ENCODE results near the gene SSTR3. TPM values are rescaled to one million over a fixed set of nuclear protein-coding genes. Genes with fewer than 3 reads are reported as not detected.
"Not testable (repeated sequence)": the region's sequence is repeated elsewhere in the genome, so short reads cannot be mapped to it uniquely, and the experiment has no call there.

SSTR3 gene
- total RNA-seq, 2 donors from 2014 or later: 0.37 to 2.1 TPM

- Mint-ChIP-seq H3K4me1 (peaks cover 12% of the 10 kb centered on the region), H3K4me3 (no peak overlapping the region), H3K36me3 (ENCODE audit: low read depth) (no peaks in the 10 kb centered on the region), H3K27me3 (no peaks in the 10 kb centered on the region), H3K27ac (no peak overlapping the region)
- H3K9me3 ChIP-seq (ENCODE audit: control insufficient read depth, low read length, poor library complexity, severe bottlenecking): no peaks in the 10 kb centered on the region
- DNase-seq (peak in 2 of 3 donors; percentile 2 to 9), ATAC-seq (no peak)
These were observed 5.1 kb downstream of the SSTR3 start for GRCh38 chr22:37206841-37207821.

DNA sequence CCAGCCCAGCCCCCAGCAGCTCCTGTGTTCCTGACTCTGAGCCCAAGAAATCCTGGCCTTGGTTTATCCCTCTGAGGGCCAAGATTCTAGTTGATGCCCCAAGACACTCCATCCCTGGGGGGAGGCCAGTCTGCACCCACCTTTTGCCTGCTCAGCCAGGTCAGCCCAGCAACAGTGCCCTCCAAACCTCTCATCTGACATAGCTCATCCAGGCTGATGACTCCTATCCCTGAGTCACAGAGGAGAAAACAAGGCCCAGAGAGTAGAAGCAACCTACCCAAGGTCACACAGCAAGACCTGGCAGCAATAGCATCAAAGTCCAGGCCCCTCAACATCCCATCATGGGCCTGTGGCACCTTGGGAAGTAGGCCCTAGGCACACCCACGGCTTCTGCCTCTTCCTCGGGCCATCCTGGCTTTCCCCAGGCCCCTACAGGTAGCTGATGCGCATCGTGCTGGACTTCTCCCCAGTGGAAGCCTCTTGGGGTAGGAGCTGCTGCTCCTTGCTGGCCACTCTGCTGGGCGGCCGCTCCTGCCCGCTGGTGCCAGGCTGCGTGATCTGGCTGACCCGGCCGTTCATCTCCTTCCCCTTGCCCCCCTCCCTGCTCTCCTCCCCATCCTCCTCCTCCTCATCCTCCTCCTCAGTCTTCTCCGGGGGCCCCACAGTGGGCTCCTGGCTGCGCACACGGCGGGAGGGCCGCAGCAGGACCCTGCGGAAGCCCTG, 6.0 kb downstream of the SSTR3 start:
- Mint-ChIP-seq H3K36me3 (ENCODE audit: low read depth) (no peaks in the 10 kb centered on the region), H3K4me1 (peaks cover 11% of the 10 kb centered on the region), H3K27me3 (no peaks in the 10 kb centered on the region), H3K27ac (no peak overlapping the region), H3K4me3 (no peak overlapping the region)
- H3K9me3 ChIP-seq (ENCODE audit: control insufficient read depth, low read length, poor library complexity, severe bottlenecking): no peaks in the 10 kb centered on the region
- no peak for ATAC-seq
- DNase-seq: peak in 2 of 3 donors; percentile 4 to 8

DNA sequence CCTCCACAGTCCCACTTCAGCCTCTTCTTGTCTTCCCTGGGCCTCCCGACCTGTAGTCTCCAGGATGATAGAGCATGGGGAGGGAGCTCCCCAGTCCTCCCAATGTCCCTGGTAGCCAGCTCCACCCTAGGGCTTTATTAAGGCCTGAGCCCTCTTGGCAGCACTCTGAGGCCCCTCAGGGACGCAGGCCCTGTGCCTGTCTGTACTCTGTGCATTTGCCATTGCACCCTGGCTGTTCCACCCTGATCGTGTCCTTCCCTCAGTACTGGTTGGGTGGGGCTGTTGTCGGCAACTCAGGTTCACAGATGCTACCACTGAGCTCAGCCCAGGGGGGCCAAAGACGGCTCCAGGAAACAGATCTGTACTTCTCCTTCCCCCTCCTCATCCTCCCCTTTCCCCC, 7.2 kb downstream of the SSTR3 start:
- H3K9me3 ChIP-seq (ENCODE audit: control insufficient read depth, low read length, poor library complexity, severe bottlenecking): no peaks in the 10 kb centered on the region
- Mint-ChIP-seq H3K4me1 (peaks cover 9% of the 10 kb centered on the region), H3K27ac (no peak overlapping the region), H3K4me3 (no peak overlapping the region), H3K36me3 (ENCODE audit: low read depth) (no peaks in the 10 kb centered on the region), H3K27me3 (no peaks in the 10 kb centered on the region)
- DNase-seq (peak in 2 of 3 donors; percentile 5 to 6), ATAC-seq (no peak)

GRCh38 chr22:37204045-37204655, 8.1 kb downstream of the SSTR3 start:
- no peak overlapping the region for H3K27ac Mint-ChIP-seq
- ATAC-seq (no peak), DNase-seq (peak in 1 of 3 donors; percentile 7)
- H3K36me3 Mint-ChIP-seq (ENCODE audit: low read depth): no peaks in the 10 kb centered on the region
- no peaks in the 10 kb centered on the region for H3K9me3 ChIP-seq (ENCODE audit: control insufficient read depth, low read length, poor library complexity, severe bottlenecking)
- no peaks in the 10 kb centered on the region for H3K27me3 Mint-ChIP-seq
- H3K4me1 Mint-ChIP-seq: peaks cover 9% of the 10 kb centered on the region
- no peak overlapping the region for H3K4me3 Mint-ChIP-seq

DNA sequence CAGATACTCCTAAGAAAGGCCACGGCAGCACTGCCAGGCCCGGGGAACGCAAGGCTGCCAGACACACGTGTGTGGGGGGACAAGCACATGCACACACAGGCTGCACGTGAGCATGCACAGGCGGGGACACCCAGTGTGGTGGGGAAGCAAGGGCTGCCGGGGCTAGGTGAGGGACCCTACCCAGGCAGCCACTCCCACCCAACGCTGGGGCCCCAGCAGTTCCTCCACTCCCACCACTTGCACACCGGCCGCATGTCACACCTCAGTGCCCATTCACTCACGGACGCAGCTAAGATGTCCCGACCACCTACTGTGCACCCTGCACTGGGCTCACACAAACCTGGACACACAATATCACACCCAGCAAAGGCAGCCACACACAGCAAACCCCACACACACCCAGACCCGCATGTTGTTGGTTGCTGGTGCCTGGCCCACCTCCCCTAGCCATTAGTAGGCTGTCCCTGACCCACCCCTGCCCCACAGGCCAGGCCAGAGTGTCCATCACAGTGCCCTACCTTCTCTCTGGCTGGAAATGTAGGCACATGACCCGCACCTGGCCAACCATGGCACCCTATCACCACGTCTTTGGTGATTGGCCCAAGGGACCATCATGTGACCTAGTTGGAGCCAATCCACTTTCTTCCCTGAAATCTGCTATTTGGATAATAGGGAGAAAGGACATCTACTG, 8.8 kb downstream of the SSTR3 start:
- Mint-ChIP-seq H3K36me3 (ENCODE audit: low read depth) (no peaks in the 10 kb centered on the region), H3K27me3 (no peaks in the 10 kb centered on the region), H3K4me3 (no peak overlapping the region), H3K27ac (no peak overlapping the region), H3K4me1 (peaks cover 7% of the 10 kb centered on the region)
- DNase-seq (peak in 1 of 3 donors; percentile 3), ATAC-seq (no peak)
- no peaks in the 10 kb centered on the region for H3K9me3 ChIP-seq (ENCODE audit: control insufficient read depth, low read length, poor library complexity, severe bottlenecking)

GRCh38 chr22:37202716-37203115, 9.6 kb downstream of the SSTR3 start:
- ATAC-seq (no peak), DNase-seq (peak in 1 of 3 donors; percentile 2)
- H3K36me3 Mint-ChIP-seq (ENCODE audit: low read depth): no peaks in the 10 kb centered on the region
- H3K27ac Mint-ChIP-seq: peak overlapping the region; percentile 63
- no peaks in the 10 kb centered on the region for H3K27me3 Mint-ChIP-seq
- peaks cover 7% of the 10 kb centered on the region for H3K4me1 Mint-ChIP-seq
- H3K4me3 Mint-ChIP-seq: no peak overlapping the region
- no peaks in the 10 kb centered on the region for H3K9me3 ChIP-seq (ENCODE audit: control insufficient read depth, low read length, poor library complexity, severe bottlenecking)

DNA sequence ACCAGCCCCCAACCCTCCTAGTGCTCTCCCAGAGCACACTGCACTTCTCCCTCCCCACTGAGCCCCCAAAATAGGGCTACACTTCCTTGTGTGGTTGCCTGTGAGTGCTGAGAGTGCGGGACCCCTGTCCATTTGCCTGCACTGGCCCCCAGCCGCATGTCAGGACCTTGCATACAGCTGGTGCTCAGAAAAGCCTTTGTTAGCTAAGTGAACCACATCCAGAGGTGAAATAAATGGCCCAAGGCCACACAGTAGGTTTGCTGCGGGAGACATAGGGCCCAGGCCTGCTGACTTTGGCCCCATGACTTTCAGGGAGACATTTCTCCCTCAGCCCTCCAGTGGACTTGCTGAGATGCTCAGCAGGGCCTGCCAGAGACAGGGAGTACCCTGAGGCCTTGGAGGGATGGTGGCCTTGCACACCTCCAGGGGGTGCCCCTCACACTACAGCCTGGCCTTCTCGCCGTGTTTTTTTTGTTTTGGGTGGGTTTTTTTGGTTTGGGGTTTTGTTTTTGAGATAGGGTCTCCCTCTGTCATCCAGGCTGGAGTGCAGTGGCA, 10.2 kb downstream of the SSTR3 start:
- Mint-ChIP-seq H3K27ac (peak overlapping the region; percentile 63), H3K4me1 (peaks cover 7% of the 10 kb centered on the region), H3K4me3 (no peak overlapping the region), H3K27me3 (no peaks in the 10 kb centered on the region), H3K36me3 (ENCODE audit: low read depth) (no peaks in the 10 kb centered on the region)
- DNase-seq (peak in 1 of 3 donors; percentile 1), ATAC-seq (no peak)
- no peaks in the 10 kb centered on the region for H3K9me3 ChIP-seq (ENCODE audit: control insufficient read depth, low read length, poor library complexity, severe bottlenecking)

GRCh38 chr22:37201443-37201820, 10.8 kb downstream of the SSTR3 start:
- not testable (repeated sequence) for H3K9me3 ChIP-seq (ENCODE audit: control insufficient read depth, low read length, poor library complexity, severe bottlenecking); DNase-seq; H3K27ac Mint-ChIP-seq; ATAC-seq; H3K27me3 Mint-ChIP-seq; H3K4me3 Mint-ChIP-seq; H3K4me1 Mint-ChIP-seq; H3K36me3 Mint-ChIP-seq (ENCODE audit: low read depth)

- Mint-ChIP-seq H3K4me1 (peaks cover 3% of the 10 kb centered on the region), H3K4me3 (peak overlapping the region; percentile 91), H3K27ac (peak overlapping the region; percentile 92), H3K36me3 (ENCODE audit: low read depth) (no peaks in the 10 kb centered on the region), H3K27me3 (no peaks in the 10 kb centered on the region)
- DNase-seq (no peak), ATAC-seq (peak; percentile 0)
- H3K9me3 ChIP-seq (ENCODE audit: control insufficient read depth, low read length, poor library complexity, severe bottlenecking): no peaks in the 10 kb centered on the region
These were observed 12.5 kb downstream of the SSTR3 start for GRCh38 chr22:37199760-37200108.

GRCh38 chr22:37199103-37199759, 13.0 kb downstream of the SSTR3 start:
- peaks cover 7% of the 10 kb centered on the region for H3K4me1 Mint-ChIP-seq

DNA sequence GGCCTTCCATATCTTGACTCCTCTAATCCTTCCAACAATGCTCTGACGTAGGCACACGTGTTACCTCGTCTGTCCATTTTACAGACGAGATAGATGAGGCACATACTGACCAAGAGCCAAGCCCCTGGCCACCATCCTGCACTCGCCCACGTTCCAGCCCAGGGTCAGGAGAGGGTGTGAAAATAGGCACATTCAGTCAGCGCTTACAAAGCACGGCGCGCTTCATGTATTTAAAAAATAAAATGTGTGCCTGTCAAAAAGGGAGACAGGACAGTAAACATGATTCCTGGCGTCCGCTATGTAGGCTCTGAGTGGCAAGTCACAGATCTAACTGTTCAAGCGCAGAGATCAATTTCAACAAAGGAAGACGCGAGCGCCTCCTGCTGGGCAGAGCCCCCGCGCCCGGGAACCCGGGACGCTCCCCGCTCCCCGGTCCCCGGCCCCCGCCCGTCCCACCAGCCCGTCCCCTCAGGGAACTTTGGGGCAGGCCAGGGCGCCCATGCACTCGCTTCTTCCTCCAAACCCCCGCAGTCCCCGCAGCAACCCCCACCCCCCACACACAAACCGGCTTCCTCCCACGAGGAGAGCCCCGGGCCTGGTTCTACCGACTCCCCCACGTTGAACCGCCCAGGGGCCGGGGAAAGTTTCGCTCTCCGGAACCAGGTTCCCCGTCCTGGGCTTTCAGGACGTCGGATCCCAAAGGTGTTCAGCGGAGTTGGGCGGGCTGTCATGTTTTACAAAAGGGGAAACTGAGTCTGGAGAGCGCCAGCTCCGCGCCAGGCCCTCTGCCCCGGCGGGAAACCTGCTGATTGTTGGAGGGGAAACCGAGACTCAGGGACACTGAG, 13.8 kb downstream of the SSTR3 start:
- H3K9me3 ChIP-seq (ENCODE audit: control insufficient read depth, low read length, poor library complexity, severe bottlenecking): no peaks in the 10 kb centered on the region
- DNase-seq (peak; percentile 82 to 93 (median 84)), ATAC-seq (peak; percentile 43)
- peaks cover 12% of the 10 kb centered on the region for H3K4me1 Mint-ChIP-seq
- H3K27me3 Mint-ChIP-seq: no peaks in the 10 kb centered on the region
- H3K36me3 Mint-ChIP-seq (ENCODE audit: low read depth): no peaks in the 10 kb centered on the region
- peak overlapping the region; percentile 91 for H3K4me3 Mint-ChIP-seq
- peak overlapping the region; percentile 92 for H3K27ac Mint-ChIP-seq

More at GRCh38 chr22:37199103-37199759, 13.0 kb downstream of the SSTR3 start:
- no peaks in the 10 kb centered on the region for H3K27me3 Mint-ChIP-seq
- no peaks in the 10 kb centered on the region for H3K9me3 ChIP-seq (ENCODE audit: control insufficient read depth, low read length, poor library complexity, severe bottlenecking)
- peak overlapping the region; percentile 91 for H3K4me3 Mint-ChIP-seq
- no peaks in the 10 kb centered on the region for H3K36me3 Mint-ChIP-seq (ENCODE audit: low read depth)
- DNase-seq (peak; percentile 97 to 100 (median 97)), ATAC-seq (peak; percentile 98)
- H3K27ac Mint-ChIP-seq: peak overlapping the region; percentile 92

All from T-helper 17 cell (primary cell).